Mesothelial cell of epicardium (in vitro differentiated cells): ENCODE measurements around the gene TBC1D3B. TPM values are rescaled to one million over a fixed set of nuclear protein-coding genes. Genes with fewer than 3 reads are reported as not detected.

ENCODE experiments used
- DNase-seq, 2 experiments: peaks; one replicate each; pipeline ENCODE4 v3.0.0; 2021; ENCODE audit warnings: low spot score in 2 of 2; ENCODE audit not compliant: unreplicated experiment in 2 of 2
- H3K27ac Mint-ChIP-seq: 2 replicates; pipeline ENCODE4 v1.8.0; 2021; ENCODE audit warnings: mixed read lengths
- H3K27me3 Mint-ChIP-seq: 2 replicates; pipeline ENCODE4 v1.8.0; 2021; ENCODE audit warnings: low read depth, mixed read lengths
- H3K36me3 Mint-ChIP-seq: 2 replicates; pipeline ENCODE4 v1.8.0; 2021; ENCODE audit warnings: mixed read lengths
- H3K4me1 Mint-ChIP-seq: 2 replicates; pipeline ENCODE4 v1.8.0; 2021; ENCODE audit warnings: mixed read lengths
- H3K4me3 Mint-ChIP-seq: 2 replicates; pipeline ENCODE4 v1.8.0; 2021; ENCODE audit warnings: mild to moderate bottlenecking, moderate library complexity, mixed read lengths
- H3K9me3 Mint-ChIP-seq: 2 replicates; pipeline ENCODE4 v1.8.0; 2021; ENCODE audit warnings: mixed read lengths
- CTCF ChIP-seq: fragments of 200-600 bp; sonication (generic); IDR thresholded peaks from one replicate; pipeline ENCODE4 v1.5.0; 2021; ENCODE audit warnings: antibody characterized with exemption; ENCODE audit not compliant: unreplicated experiment
- total RNA-seq: library from RNA; stranded (reverse); gene quantifications from 3 replicates; pipeline ENCODE4 v1.2.1, GENCODE V29; 2021

TBC1D3B gene
- total RNA-seq, 1 donor from 2014 or later: 27.9 TPM

- Mint-ChIP-seq H3K27ac (no peak overlapping the region), H3K36me3 (no peaks in the 10 kb centered on the region), H3K4me1 (no peaks in the 10 kb centered on the region), H3K27me3 (peaks cover 73% of the 10 kb centered on the region), H3K4me3 (no peak overlapping the region), H3K9me3 (no peaks in the 10 kb centered on the region)
- TF ChIP-seq CTCF: no peak
- no peak for DNase-seq
Measured at GRCh38 chr17:36151891-36152638, 24.4 kb downstream of the TBC1D3B start.

- Mint-ChIP-seq H3K36me3 (no peaks in the 10 kb centered on the region), H3K9me3 (no peaks in the 10 kb centered on the region), H3K4me1 (no peaks in the 10 kb centered on the region), H3K27me3 (peaks cover 58% of the 10 kb centered on the region), H3K27ac (no peak overlapping the region), H3K4me3 (no peak overlapping the region)
- DNase-seq: no peak
- no peak for TF ChIP-seq CTCF
Measured at GRCh38 chr17:36149296-36149820, 27.1 kb downstream of the TBC1D3B start.

- Mint-ChIP-seq H3K27me3 (peaks cover 53% of the 10 kb centered on the region), H3K9me3 (no peaks in the 10 kb centered on the region), H3K4me3 (no peak overlapping the region), H3K36me3 (no peaks in the 10 kb centered on the region), H3K4me1 (no peaks in the 10 kb centered on the region), H3K27ac (no peak overlapping the region)
- DNase-seq: peak in 1 of 2 experiments; percentile 83
- peak; percentile 95 for TF ChIP-seq CTCF
Measured at GRCh38 chr17:36148559-36149295, 27.7 kb downstream of the TBC1D3B start.

GRCh38 chr17:36147601-36148000 lies 28.8 kb downstream of the TBC1D3B start:
- Mint-ChIP-seq H3K27ac (no peak overlapping the region), H3K27me3 (peaks cover 42% of the 10 kb centered on the region), H3K9me3 (no peaks in the 10 kb centered on the region), H3K4me1 (no peaks in the 10 kb centered on the region), H3K36me3 (no peaks in the 10 kb centered on the region), H3K4me3 (no peak overlapping the region)
- DNase-seq: no peak
- no peak for TF ChIP-seq CTCF

DNA sequence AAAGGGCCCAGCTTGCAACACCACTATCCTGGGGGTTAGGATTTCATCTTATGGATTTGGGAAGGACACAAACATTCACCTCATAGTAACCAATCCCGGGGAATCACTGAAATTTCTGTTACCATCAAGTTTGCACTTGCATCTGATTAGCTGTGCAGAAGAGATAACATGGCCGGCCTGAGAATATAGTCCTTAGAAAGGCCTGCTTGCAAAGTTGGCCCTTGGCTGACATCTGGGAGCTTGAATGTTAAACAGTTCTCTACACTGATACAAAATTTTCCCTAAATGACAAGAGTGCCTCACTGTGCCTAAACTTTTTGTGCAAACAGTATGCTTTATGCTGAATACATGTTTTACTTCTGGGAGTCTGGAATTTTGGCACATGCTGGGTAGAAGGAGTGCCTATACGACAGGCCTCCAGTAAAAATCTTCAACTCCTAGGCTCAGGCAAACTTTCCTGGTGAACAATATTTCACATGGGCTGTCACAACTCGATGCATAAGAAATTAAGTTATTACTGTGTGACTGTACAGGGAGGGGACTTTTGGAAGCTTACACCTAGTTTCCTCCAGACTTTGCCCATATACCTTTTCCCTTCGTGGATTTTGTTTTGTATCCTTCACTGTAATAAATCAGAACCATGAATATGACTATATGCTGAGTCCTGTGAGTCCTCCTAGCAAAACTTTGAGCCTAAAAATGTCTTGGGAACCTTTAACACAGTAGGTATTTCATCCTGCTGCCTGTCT lies 31.3 kb downstream of the TBC1D3B start:
- DNase-seq: no peak
- Mint-ChIP-seq H3K36me3 (no peaks in the 10 kb centered on the region), H3K27ac (no peak overlapping the region)

More for the DNA sequence above, 31.3 kb downstream of the TBC1D3B start:
- Mint-ChIP-seq H3K27me3 (peaks cover 39% of the 10 kb centered on the region), H3K4me1 (no peaks in the 10 kb centered on the region), H3K4me3 (no peak overlapping the region), H3K9me3 (no peaks in the 10 kb centered on the region)
- TF ChIP-seq CTCF: no peak
